A549 treated with AZD9567 at 1 μM for 4 hours (cell line): Measurements from ENCODE around the gene MAGEA10. TPM values are rescaled to one million over a fixed set of nuclear protein-coding genes. Genes with fewer than 3 reads are reported as not detected.

Experiments
- total RNA-seq: library from RNA; stranded (reverse); fragments of 200-300 nt; extraction: Qiagen RNA extraction; gene quantifications from 5 replicates; pipeline ENCODE4 v1.2.3, GENCODE V29; 2022; ENCODE audit not compliant: insufficient read depth

Gene MAGEA10
- 0.03 to 0.15 TPM (median 0.06 TPM) in 3 of 5 replicates, not detected in the others for total RNA-seq

DNA sequence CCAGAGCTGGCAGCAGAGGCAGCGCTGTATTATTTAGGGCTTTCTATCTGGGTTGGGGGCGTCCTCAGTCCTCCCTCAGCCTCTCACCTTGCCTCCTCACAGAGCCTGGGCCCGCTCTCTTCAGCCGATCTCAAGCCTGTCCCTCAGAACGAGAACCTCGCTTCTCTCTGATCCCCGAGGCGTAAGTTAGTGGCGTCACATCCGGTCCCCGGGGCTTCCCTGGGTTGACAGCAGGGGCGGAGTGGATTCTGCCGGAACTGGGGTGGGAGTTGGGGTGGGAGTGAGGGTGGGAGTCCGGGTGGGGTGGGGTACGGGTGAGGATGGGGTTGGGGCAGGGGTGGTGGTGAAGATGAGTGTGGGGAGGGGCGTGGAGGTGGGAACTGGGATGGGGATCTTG is at the start of gene MAGEA10:
Gene MAGEA10, minus strand, starts transcription at position 190 of the 397 bp plus-strand sequence. CDS start 2,957 bp downstream, outside the sequence.

Other genes with a start within 250 kb of the MAGEA10 start
- gene MAGEA4, start 225.7 kb downstream of the MAGEA10 start, total RNA-seq: not detected in 5 replicates
- 12.4 to 19.0 TPM (median 18.3 TPM) in 5 replicates for gene GABRE, start 163.9 kb downstream of the MAGEA10 start, total RNA-seq